GM18951 (cell line): Measurements from ENCODE around the gene KCND3.

Experiments used
- POLR2A ChIP-seq: IDR thresholded peaks from 4 replicates; pipeline ENCODE4 v1.6.1; 2011; ENCODE audit warnings: mild to moderate bottlenecking; ENCODE audit not compliant: insufficient read length, insufficient read depth; ENCODE audit errors: extremely low read depth
- in situ Hi-C: fragments of 300-500 bp; cut with MboI; formaldehyde crosslinking; loops from one replicate; pipeline ENCODE4 v1.12.0; 2022; ENCODE audit warnings: low sequenced_read_pairs, mixed read lengths, inconsistent platforms; ENCODE audit not compliant: unreplicated experiment

KCND3 gene

DNA sequence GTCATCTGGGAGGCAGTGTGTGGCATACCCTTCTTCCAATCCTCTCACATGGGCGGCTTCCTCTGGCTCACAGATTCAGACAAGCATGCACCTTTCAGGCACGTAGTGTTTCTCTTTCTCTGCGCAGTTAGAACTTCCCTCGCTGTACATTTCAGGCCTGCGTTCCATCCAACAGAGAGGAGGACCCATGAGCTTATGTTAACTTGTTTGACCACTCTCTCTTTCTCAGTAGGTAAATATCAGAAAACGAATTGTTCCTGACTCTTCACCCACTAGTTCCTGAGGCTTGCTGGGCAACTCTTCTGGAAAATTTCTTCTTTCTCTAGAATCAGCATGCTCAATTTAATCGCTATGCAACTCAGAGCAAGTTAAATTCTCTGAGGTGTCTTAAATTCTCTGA, 148.3 kb downstream of the KCND3 start:
- TF ChIP-seq POLR2A: no peak
- in situ Hi-C loops: no loop called here

DNA sequence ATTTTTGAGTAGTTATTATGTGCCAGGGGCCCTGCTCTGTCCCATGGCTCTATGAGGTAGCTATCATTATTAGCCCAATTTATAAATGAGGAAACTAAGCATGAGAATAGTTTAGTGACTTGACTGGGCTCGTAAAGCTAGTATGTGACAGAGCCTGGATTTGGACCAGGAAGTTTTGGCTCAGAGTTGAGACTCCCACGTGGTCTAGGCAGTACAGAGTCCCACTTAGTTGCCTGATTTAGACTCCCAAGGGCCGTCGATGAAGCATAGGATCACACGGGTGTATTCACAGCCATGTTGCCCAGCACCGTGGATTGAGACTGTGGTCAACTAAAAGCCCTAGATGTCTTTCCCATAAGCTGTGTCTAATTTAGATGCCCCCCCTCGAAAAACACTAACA, 152.1 kb downstream of the KCND3 start:
- no peak for TF ChIP-seq POLR2A
- in situ Hi-C loops: no loop called here

DNA sequence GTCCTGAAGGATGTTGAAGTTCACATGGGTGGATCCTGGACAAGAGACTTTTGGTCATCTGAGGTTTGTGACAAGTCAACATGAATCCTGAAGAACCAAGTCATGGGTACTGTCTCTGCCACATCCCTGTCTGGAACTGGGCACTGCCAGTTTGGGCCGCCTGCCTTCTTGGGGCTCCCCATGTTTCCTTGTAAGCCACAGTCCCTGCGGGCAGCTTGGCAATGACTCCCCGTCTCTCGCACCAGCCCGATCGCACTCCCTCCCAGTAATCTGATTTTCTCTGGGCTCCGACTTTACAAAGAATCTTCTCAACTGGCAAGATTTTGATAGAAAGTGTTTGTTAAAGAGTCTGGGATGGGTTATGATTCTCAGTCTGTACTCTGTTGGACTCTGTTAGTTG, 153.4 kb downstream of the KCND3 start:
- in situ Hi-C loops: no loop called here
- TF ChIP-seq POLR2A: no peak

DNA sequence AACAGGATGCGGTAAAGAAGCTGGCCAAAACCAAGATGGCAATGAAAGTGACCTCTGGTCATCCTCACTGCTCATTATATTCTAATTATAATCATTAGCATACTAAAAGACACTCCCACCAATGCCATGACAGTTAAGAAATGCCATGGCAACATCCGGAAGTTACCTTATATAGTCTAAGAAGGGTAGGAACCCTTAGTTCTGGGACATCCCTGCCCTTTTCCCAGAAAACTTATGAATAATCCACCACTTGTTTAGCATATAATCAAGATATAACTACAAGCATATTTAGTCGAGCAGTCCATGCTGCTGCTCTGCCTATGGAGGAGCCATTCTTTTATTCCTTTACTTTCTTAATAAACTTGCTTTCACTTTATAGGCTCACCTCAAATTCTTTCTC, 154.0 kb downstream of the KCND3 start:
- TF ChIP-seq POLR2A: no peak
- in situ Hi-C loops: no loop called here

DNA sequence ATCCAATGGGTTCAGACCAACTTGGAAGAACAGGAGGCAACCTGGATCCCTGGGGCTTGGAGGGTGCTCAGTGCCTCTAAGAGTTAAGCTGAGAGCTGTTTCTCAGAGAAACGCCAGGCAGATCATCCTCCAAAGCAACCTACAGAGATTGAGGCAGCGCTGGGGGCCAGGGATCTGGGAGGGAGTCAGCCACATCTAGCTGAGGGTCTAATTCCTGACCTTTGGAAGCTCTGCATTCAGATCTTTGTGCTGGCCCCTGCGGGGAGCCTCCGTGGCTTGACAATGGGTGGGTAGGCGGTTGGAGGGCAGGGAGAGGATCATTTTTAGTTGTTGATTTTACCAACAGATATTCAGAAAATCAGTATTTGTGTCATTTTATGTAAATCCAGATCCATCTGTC, 154.5 kb downstream of the KCND3 start:
- TF ChIP-seq POLR2A: no peak

DNA sequence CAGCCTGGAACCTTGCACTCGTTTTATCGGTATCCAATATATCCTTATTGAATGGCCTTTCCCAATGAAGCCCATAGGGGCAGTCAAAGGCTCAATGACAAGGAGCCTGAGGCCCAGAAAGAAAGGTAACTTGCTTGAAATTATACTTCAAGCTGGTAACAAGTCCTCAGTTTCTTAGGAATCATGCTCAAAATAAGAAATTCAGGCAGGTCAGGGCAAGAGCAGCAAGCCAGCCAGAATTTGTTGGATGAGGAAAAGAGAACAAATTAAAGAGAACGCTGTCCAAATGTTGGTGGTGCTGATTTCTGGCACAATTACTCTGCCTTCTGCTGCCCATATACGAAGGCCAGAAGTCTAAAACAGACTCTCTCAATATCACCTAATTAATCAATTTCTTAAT, 156.1 kb downstream of the KCND3 start:
- in situ Hi-C loops: no loop called here
- TF ChIP-seq POLR2A: no peak

More for the DNA sequence above, 154.5 kb downstream of the KCND3 start:
- in situ Hi-C loops: no loop called here

DNA sequence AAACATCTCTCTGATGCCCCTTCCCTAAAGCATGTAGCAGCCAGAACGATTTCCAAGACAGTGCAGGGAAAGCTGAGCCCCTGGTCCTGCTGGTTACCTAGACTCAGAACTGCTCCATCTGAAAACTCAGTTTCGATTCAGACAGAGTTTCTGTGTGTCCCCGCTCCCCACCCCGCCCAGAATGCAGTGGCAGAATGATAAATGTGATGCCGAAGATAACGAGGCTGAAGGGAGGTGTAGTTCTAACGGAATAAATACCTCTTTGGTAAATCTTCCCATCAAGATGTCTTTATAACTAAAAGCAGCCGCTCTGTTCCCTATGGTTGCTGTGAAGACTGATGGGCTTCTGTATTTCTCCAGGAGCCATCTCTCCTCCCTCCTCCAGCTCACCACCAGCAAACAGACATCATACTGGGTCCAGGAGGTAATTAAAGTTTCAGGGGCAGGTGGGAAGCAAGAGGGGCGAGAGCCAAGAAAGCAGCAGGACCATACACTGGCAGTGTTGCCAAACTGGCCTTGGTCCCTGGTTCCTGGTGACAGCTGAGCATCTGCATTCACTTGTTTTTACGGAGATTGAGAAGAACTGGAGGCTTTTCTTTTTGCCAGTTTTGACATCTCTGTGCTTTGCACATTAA, 156.8 kb downstream of the KCND3 start:
- in situ Hi-C loops: no loop called here
- no peak for TF ChIP-seq POLR2A

DNA sequence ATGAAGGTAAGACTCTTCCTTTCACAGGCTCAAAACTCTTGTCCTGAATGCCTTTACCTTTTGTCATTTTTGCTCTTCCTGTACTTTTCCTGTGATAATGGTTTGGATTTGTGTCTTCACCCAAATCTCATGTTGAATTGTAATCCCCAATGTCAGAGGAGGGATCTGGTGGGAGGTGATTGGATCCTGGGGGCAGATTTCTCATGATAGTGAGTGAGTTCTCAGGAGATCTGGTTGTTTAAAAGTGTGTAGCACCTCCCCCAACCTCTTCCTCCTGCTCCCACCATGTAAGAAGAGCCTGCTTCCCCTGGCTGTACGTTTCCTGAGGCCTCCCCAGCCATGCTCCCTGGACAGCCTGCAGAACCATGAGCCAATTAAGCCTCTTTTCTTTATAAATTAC, 158.3 kb downstream of the KCND3 start:
- in situ Hi-C loops: no loop called here
- no peak for TF ChIP-seq POLR2A

DNA sequence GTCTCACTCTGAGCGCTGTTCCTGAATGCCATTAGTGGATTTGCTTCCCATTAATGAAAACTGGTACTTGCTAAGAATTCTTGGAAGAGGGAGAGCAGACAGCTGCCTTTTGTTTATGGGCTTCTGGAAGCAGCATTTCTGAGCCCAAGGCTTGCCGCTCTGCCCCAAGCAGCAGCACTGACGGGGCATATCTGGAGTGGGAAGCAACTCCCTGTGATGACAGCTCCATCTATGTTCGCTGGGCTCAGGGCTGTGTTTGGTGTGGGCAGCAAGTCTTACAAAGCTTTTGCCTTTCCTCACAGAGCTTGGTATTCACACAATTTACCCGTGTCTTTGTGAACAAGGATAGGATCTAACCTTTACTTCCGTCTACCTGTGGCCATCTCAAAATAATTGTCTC, 161.5 kb downstream of the KCND3 start:
- TF ChIP-seq POLR2A: no peak

DNA sequence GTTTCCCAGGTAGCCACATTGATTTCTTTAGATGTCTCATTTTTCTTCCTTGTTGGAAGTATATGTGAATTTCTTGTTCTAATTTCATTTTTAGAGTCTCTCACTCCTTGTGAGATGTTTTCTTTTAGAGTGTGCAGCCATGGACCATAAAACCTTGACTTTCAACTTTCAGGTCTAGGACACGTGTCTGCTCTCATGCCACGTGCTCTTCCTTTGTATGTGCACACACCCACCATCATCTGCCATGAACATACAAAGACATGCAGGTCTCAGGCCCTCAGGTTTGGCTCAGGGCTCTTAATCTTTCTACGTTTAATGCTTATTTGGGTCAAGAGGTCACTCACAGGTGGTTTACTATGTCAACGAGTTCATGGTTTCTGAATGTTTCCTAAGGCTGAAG, 163.2 kb downstream of the KCND3 start:
- in situ Hi-C loops: no loop called here
- TF ChIP-seq POLR2A: no peak

More for the DNA sequence above, 161.5 kb downstream of the KCND3 start:
- in situ Hi-C loops: no loop called here

DNA sequence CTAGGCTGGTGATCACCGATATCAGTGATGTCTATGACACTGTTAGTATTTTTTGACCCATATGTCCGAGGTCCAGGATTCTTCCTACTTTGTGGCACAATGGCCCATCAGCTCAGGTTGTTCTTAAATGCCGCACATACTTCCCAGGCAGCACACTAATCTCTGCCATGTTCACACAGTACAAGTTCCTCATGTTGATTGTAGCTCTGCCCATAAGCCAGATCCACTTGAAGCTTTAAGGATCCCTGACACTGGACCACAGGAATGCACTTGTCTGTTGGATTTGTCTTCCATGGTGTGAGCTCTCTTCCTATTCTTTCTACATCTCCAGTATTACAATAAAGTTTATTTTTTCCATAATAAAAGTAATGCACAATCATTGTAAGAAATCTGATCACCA, 164.3 kb downstream of the KCND3 start:
- in situ Hi-C loops: no loop called here
- no peak for TF ChIP-seq POLR2A

DNA sequence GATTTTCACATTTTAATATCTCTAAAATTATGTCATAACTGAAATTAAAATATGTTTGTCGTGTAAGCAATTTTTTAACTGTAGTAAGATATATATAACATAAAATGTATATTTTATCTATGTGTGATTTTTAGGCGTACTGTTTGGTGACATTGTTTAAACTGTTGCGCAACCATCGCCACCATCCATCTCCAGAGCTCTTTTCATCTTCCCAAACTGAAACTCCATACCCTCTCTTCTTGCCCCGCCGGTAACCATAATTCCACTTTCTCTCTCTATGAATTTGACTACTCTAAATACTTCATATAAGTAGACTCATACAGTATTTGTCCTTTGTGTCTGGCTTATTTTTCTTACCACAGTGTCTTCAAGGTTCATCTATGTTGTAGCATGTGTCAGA, 167.3 kb downstream of the KCND3 start:
- no peak for TF ChIP-seq POLR2A

DNA sequence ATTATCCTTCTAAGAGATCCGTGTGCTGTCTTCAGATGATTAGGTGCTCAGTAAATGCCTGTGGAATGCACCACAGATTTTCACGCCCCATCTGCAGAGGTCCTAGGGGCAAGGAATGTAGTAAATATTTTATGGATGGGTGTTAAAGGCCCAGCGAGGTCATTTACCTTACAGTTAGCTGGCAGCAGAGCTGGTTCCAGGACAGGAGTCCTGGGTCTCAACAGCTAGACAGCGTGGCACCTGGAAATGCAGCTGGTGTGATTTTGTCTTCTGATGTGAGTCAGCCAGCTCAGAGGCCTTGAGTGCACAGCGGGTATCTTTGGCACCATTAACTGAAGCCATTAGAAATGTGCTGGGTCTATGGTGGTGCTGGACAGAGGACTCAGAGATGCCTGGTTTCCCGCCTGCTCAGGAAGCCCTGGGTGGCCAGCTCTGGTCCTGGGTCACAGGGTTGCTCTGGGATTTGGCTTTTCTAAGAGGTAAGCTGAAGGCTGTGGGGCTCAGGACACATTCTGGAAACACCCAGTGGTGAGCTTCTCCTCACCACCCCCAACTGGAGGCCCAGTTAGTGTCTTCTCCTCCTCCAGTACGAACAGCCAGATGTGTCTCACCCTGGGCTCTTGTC, 168.2 kb downstream of the KCND3 start:
- in situ Hi-C loops: no loop called here
- TF ChIP-seq POLR2A: no peak

More for the DNA sequence above, 167.3 kb downstream of the KCND3 start:
- in situ Hi-C loops: no loop called here

DNA sequence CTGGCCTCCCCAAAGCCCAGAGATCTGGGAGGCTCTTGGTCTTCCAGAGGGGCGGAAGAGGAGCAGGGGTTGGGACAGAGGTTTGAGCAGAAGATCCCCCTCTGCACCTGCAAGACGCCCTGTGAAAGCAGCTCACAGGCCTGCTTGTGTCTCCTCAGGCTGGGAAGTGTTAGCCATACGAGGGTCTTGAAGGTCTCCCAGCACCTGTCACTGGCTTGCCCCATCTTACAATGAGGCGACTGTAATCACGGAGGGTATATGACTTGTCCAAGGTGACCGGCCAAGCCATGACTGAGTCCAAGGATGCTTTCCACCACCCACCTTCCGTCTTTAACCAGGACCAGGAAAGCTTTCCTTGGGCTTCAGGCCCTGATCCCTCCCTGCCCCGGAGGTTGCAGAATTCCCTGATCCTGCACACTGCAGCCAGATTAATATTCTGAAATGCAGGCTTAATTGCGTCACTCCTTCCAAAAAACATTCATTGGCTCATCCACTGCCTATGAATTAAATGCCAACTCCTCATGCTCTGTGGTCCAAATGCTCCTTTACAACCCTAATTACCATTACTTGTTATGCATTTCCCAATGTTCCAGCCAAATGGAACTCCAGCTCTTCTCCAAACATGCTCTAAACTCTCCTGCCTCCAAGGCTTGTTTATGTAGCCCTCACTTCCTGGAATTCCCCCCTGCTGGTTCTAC, 169.8 kb downstream of the KCND3 start:
- TF ChIP-seq POLR2A: no peak
- in situ Hi-C loops: no loop called here
